ENCODE measurements around the gene CGNL1.

Gene CGNL1

GRCh38 chr15:57375827-57376695 lies at the start of gene CGNL1:
CGNL1 (plus strand) TSS chr15:57376505; CDS start chr15:57438000, 61,495 bp downstream.
- no peak for FAIRE-seq

- no peak for FAIRE-seq
Observed at GRCh38 chr15:57327985-57328471, 48.3 kb upstream of the CGNL1 start.

GRCh38 chr15:57328479-57328878 lies 47.8 kb upstream of the CGNL1 start:
- no peak for FAIRE-seq

GRCh38 chr15:57328897-57329296 lies 47.4 kb upstream of the CGNL1 start:
- no peak for FAIRE-seq

DNA sequence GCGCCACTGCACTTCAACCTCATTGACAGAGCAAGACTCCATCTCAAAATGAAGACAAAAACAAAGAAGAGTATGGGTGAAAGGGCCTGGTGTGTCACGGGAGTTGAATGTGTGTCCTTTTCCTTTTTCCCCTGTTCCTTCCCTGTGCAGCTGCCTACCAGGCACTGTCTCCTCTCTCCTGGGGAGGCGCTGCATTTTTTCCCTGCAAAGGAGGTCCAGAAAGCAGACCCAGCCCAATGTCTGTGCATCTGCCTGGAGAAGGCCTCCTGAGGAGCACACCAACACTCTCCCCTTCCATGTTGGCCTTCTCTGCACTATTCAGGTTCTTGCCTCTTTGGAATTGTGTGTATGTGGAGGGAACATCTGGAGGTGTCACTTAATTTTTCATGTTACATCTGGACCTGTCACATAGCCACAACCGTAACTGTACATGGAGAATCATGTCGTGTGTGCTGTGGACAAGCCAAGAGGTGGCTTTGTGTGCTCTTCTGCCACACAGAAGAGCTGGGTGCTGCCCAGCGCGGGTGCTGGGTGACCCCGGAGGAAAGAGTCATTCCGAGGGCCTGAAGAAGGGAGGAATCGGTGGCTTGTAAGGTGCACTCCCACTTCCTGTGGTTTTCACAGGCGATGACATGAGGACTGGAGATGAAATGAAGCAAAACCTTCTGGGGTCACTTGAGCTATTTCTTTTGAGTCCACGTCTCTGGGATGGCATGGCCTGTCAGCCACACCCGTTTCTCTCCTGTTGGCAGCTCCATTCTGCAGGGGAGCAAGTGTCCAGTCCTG lies 46.5 kb upstream of the CGNL1 start:
- no peak for FAIRE-seq

DNA sequence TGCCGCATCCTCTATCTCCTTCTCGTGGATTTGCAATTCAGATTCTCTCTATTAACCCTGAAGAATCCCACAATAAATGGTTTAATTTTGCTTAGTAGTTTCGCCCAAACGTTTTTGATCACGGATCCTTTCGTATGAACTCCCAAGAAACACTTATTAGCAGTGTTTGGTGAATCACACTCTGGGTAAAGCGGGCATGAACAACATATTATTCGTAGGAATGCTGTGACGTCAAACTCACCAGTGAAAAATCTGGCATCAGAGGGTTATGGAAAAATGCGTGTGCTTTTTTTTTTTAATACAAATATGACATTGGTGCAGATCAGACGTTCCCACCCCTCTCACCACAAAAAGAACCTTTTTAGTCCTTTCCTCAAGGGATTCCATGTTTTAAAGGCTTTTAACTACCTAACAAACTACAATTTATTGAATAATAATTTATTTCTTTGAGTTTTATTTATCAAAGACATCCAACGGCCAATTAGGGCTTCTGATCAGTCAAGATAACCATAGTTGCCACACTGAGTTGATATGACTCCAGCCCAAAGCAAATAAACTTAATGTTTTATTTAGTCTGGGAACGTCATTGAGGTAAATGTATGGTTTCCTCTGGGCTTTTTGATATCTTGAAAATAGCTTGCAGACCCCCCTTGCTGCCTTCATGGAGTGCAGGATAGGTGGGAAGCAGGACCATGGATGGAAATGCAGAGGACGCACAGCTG lies 45.5 kb upstream of the CGNL1 start:
- FAIRE-seq, result no peak

DNA sequence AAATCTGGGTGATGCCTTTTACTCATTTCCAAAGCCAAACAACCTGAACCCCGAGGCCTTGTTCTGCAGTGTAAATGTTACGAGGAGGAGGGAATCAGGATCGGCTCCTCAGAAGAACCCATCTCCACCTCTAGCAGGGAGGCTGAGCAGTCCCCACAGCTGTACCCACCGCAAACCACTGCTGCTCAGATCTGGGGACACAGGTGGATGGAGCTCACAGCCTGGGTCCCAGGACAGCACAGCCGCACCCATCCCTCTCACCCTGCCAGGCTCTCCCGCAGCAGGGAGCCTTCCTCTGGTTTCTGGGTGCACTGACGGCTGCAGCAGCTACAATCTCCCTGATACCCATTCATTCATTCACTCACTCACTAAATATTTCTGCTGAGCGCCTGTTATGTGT lies 44.0 kb upstream of the CGNL1 start:
- no peak for FAIRE-seq

DNA sequence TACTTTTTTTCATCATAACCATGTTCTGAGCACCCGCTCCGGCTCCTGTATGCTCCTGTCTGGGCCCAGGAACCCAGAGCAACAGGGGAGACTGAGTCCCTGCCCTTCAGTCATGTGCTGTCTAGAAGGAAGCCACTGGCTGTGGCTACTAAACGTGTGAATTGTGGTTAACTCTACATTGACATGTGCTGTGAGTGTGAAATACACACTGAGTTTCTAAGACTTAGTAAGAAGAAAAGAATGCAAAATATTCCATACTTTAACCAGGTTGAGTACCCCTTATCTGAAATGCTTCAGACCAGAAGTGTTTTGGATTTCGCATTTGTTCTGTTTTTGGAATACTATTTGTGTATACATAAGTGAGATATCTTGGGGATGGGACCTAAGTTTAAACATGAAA lies 42.8 kb upstream of the CGNL1 start:
- no peak for FAIRE-seq

DNA sequence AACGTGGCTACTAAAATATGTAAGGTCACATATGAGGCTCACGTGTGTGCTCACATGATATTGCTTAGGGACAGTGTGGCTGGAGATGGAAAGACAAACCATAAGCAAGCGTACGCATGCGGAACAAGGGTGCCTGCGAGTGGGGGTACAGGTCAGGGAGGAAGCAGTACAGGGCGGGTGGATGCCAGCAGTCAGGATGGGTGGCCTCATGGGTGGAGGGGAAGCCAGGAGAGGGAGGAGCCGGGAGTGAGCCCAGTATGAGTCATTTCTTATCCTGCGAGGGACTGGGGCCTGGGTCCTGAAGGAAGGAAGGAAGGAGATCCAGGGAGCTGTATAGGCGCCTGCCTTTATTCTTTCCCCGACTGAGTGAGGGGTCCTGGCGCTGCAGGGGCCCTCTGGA lies 42.0 kb upstream of the CGNL1 start:
- FAIRE-seq, result no peak

DNA sequence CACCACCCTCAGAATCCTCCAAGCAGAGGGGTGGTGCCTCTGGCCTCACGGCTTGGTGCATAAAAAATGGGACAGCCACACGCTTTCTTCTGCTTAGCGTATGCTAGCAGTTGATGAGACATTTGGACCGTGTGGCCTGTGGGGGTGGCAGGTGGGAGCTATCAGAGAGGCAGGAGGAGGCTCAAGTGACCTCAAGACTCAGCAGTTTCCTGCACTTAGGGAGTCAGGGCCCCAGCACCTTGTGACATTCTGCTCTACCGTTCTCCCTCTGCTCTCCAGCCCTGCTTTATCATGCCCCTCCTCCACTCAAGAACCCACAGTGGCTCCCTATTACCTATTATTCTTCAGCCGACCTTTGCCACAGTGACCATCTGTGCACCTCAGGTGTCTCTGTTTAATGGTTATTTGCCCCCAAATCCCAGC lies 41.0 kb upstream of the CGNL1 start:
- no peak for FAIRE-seq

DNA sequence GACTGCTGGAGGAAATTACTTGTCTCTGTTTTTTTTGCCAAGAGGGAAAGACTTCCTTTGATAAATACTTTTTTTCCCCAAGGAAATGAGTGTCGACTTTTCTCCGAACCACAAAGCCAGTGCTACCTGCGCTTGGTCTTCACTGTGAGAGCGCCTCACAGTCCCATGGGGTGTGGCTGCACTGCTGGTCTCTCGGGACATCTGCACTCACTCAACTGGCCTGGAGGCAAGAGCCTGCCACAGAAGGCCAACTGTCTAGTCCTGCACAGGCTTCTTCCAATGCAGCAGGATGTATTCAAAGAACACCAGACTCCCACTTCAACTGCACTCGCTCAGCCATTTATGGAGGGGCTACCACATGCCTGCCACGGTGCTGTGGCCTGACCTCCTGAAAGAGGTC lies 40.6 kb upstream of the CGNL1 start:
- no peak for FAIRE-seq

DNA sequence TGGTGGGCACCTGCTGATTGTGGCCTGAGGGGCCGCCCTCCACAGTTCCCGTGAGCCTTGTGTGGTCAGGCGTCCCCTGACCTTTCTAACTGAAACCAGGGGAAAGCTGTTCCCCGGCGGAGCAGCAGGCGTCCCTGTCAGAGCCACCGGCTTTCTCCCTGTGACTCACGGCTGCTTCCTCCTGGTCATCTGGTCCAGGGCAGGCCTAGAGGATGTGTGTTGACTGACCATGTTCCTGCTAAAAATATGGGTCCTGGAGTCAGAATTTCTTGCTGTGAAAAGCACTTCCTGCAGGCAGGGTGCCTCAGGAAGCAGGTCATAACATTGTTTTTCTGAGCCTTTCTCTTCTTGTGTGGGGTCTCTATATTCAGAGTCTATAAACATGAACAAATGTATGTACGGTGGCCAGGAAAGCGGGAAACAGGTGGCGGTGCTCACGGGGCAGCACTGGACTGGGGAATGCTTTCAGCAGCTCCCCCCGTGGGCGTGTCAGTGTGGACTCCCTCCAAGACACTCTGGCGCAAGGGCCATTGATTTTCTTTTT lies 38.4 kb upstream of the CGNL1 start:
- FAIRE-seq, result no peak

GRCh38 chr15:57339321-57339720 lies 37.0 kb upstream of the CGNL1 start:
- no peak for FAIRE-seq

- FAIRE-seq, result no peak
Observed at GRCh38 chr15:57340682-57341259, 35.5 kb upstream of the CGNL1 start.

DNA sequence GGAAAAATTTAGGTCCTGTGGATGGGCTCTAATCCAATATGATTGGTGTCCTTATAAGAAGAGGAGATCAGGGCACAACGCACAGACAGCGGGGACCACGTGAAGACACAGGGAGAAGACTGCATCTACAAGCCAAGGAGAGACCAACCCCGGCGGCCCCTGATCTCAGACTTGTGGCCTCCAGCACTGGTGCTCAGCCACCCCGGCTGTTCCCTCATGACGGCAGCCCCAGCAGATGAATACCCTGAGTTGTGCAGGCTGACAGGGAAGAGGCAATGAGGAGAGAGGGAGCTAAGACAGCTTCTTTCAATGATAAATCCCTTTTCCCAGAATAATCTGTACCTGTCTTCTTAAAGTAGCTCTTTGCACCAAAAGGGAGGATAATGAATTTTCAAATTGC lies 33.3 kb upstream of the CGNL1 start:
- FAIRE-seq, result no peak

- FAIRE-seq, result no peak
Observed at GRCh38 chr15:57343498-57343897, 32.8 kb upstream of the CGNL1 start.

GRCh38 chr15:57344282-57344681 lies 32.0 kb upstream of the CGNL1 start:
- FAIRE-seq, result no peak

DNA sequence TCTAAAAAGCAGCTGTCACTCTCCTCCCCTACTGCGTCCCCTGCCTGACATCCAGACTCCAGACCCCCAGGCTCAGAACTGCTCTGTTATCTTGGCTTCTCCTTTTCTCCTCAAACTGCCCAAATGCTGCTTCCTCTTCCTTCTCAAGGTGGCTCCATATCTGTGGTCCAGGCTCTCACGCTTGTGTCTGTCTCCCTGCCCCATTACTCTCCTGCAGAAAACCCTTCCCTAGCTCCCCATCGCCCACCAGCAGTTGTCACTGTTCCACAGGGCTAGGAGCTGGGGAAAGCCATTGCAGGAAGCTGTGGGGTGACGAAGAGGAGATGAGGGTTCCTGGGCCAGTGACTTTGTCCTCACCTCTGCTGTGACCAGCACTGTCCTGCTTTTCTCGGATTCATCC lies 30.7 kb upstream of the CGNL1 start:
- FAIRE-seq, result no peak

DNA sequence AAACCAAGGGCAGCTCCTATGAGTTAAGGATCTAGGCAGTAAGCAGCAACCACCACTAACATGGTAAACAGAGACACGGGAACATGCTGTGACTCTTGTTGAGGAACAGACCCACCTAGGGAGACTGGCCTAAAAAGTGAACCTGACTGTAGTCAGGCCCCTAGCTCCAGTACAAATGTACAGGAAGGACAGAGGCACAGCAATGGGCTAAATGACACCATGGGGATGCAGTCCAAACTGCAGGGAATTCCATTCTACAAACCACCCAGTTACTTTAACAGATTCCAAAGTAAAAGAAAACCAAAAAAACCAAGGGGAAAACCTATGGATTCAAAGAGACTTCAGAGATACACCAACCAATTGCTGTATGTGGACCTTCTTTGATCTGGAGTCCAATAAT lies 28.2 kb upstream of the CGNL1 start:
- no peak for FAIRE-seq

GRCh38 chr15:57352535-57353316 lies 23.6 kb upstream of the CGNL1 start:
- FAIRE-seq, result no peak

DNA sequence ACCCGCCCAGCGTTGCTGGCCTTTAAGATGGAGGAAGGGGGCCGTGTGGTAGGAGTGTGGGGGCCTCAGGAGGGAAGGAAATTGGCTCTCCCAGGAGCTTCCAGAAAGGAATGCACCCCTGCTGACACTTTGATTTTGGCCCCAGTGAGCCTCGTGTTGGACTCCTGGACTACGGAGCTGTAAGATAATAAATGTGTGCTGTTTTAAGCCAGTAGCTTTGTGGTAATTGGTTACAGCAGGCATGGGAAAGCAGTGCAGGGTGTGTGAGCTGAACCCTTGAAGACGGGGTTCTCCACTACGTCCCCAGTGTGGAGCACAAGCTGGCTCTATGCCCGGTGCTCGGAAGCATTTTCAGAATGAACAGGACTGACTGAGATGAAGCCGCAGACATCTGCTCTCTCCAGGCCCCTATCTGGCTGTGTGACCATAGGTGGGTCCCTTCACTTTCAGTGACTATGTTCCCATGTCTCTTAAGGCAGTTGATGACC lies 22.9 kb upstream of the CGNL1 start:
- FAIRE-seq, result no peak
